Measurements from ENCODE around the gene TDRD10. TPM values are rescaled to one million over a fixed set of nuclear protein-coding genes. Genes with fewer than 3 reads are reported as not detected.

TDRD10 gene
- total RNA-seq, 1 experiment from 2014 or later, result 0.31 TPM

DNA sequence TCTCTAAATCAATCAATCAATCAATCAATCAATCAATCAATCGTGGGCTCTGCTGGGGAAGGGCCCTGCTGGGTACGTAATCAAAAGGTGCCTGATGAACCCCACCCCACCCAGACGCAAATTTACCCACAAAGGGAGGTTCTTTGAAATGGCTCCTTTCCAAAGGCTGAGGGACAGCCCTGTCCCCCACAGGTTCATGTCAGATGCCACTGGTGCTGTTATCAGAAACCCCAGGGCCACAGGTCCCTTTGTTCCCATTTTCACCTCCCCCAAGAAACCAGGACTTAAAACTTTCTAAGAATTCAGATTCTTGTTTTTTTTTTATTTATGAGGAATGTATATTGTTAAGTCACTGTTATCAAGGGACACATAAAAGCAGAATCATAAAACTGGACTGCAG is 79.7 kb downstream of the TDRD10 start:
- Histone ChIP-seq H2BK20ac (ENCODE audit: low read depth, low read length, poor library complexity, severe bottlenecking) (no peak overlapping the region), H2BK15ac (ENCODE audit: low read depth, low read length) (no peak overlapping the region), H2AK5ac (ENCODE audit: insufficient read length, low read length) (no peak overlapping the region), H2BK5ac (ENCODE audit: insufficient read length, low read length) (no peak overlapping the region), H3K23ac (ENCODE audit: insufficient read length, low read depth, low read length) (no peak overlapping the region), H3K4me2 (ENCODE audit: insufficient read depth, insufficient read length, low read length) (no peak overlapping the region), H3K9me3 (ENCODE audit: control insufficient read depth, low read depth, low read length) (no peaks in the 10 kb centered on the region), H4K91ac (ENCODE audit: insufficient read length, low read depth, low read length) (no peak overlapping the region), H3T11ph (ENCODE audit: low read length) (no peak overlapping the region), H2BK12ac (ENCODE audit: insufficient read length, low read depth, low read length) (no peak overlapping the region), H3K79me1 (ENCODE audit: insufficient read depth, low read depth, low read length, poor library complexity, severe bottlenecking) (no peaks in the 10 kb centered on the region), H3K27me3 (ENCODE audit: insufficient read depth, low read length) (no peaks in the 10 kb centered on the region), H3K9ac (ENCODE audit: extremely low read depth, insufficient read length, low read length) (no peak overlapping the region), H3K27ac (ENCODE audit: insufficient read length, low read depth, low read length) (no peak overlapping the region), H3K56ac (ENCODE audit: insufficient read length, low read depth, low read length) (no peak overlapping the region), H3K79me2 (ENCODE audit: insufficient read depth, low read length) (no peaks in the 10 kb centered on the region), H4K5ac (ENCODE audit: insufficient read length, low read depth, low read length) (no peak overlapping the region), H4K20me1 (ENCODE audit: control insufficient read depth, insufficient read depth, insufficient read length) (no peaks in the 10 kb centered on the region), H3K14ac (ENCODE audit: insufficient read depth, low read length) (no peak overlapping the region), H3K23me2 (ENCODE audit: insufficient read length, low read depth, low read length, poor library complexity, severe bottlenecking) (no peaks in the 10 kb centered on the region), H2AFZ (ENCODE audit: low read length) (no peak overlapping the region), H3K4me1 (ENCODE audit: insufficient read depth, low read length) (no peaks in the 10 kb centered on the region), H2BK120ac (ENCODE audit: low read depth, low read length, poor library complexity, severe bottlenecking) (no peak overlapping the region), H4K8ac (replicated peaks; ENCODE audit: insufficient read length, low read depth, low read length) (no peak overlapping the region), H3K4ac (ENCODE audit: low read depth, low read length) (no peak overlapping the region), H3K18ac (ENCODE audit: insufficient read length, low read depth, low read length) (no peak overlapping the region)
- no CpG with 5 or more reads among the region's 3 CpGs for WGBS (ENCODE audit: extremely low coverage, insufficient read length, low lambda C conversion rate)
- no peaks in the 10 kb centered on the region; the same call in 1 of the 2 replicates for H3K27me3 Mint-ChIP-seq (ENCODE audit: low read depth)
- peaks cover 53 to 88% (median 78%) of the 10 kb centered on the region in 3 experiments; a peak in 6 of 7 replicates for H3K36me3 Mint-ChIP-seq (ENCODE audit: insufficient read depth in 1 of 3, low read depth in 3 of 3)
- DNase-seq, result no peak
- H3K9me3 Mint-ChIP-seq, result no peaks in the 10 kb centered on the region
- H3K4me3 Mint-ChIP-seq, result no peak overlapping the region
- H3K4me1 Mint-ChIP-seq, result no peaks in the 10 kb centered on the region
- H3K27ac Mint-ChIP-seq, result no peak overlapping the region
- TF ChIP-seq CTCF (conservative IDR thresholded peaks at IDR 0.05), result no peak
